Tibial nerve (tissue), 4 donors: ENCODE measurements around the gene AFF2. TPM values are rescaled to one million over a fixed set of nuclear protein-coding genes. Genes with fewer than 3 reads are reported as not detected.
"Not testable (repeated sequence)": the region's sequence is repeated elsewhere in the genome, so short reads cannot be mapped to it uniquely, and the experiment has no call there.

ENCODE experiments used
- DNase-seq, 2 donors: peaks; one replicate each; pipeline ENCODE4 v3.0.0-alpha.2; 2019; ENCODE audit warnings: low spot score in 2 of 2
- H3K27ac ChIP-seq, 4 donors: fragments of 200-600 bp; sonication (generic) in 3 of 4; one replicate each; pipeline ENCODE4 v1.5.1; 2017 to 2019; ENCODE audit warnings: mild to moderate bottlenecking in 1 of 4
- H3K27me3 ChIP-seq, 2 donors: fragments of 200-600 bp; sonication (generic) in 1 of 2; one replicate each; pipeline versions ENCODE4 v1.5.1 to v1.6.0; 2017 to 2019
- H3K36me3 ChIP-seq, 3 donors: fragments of 200-600 bp; sonication (generic); one replicate each; pipeline ENCODE4 v1.5.1; 2018 to 2019
- H3K4me1 ChIP-seq, 4 donors: fragments of 200-600 bp; sonication (generic) in 3 of 4; one replicate each; pipeline ENCODE4 v1.5.1; 2017 to 2019
- H3K4me3 ChIP-seq, 4 donors: fragments of 200-600 bp; sonication (generic) in 3 of 4; one replicate each; pipeline ENCODE4 v1.5.1; 2017 to 2019; ENCODE audit warnings: mild to moderate bottlenecking in 1 of 4, moderate library complexity in 1 of 4
- H3K9me3 ChIP-seq, 4 donors: fragments of 200-600 bp; sonication (generic) in 3 of 4; one replicate each; pipeline ENCODE4 v1.5.1; 2017 to 2019
- CTCF ChIP-seq, 5 experiments: fragments of 200-600 bp in 3 of 5; fragments of 450-650 bp in 2 of 5; sonication (generic) in 3 of 5; IDR thresholded peaks; one replicate each; pipeline ENCODE4 v1.5.1; 2016 to 2019; ENCODE audit warnings: antibody characterized with exemption in 5 of 5, mild to moderate bottlenecking in 3 of 5, moderate library complexity in 2 of 5
- EP300 ChIP-seq, 2 donors: sonication (generic); formaldehyde crosslinking; IDR thresholded peaks; one replicate each; pipeline ENCODE4 v1.6.1; 2017; ENCODE audit warnings: antibody characterized with exemption in 2 of 2, mild to moderate bottlenecking in 1 of 2
- POLR2A ChIP-seq, 2 donors: fragments of 450-650 bp; IDR thresholded peaks; one replicate each; pipeline ENCODE4 v1.6.1; 2017; ENCODE audit warnings: antibody characterized with exemption in 2 of 2, mild to moderate bottlenecking in 2 of 2, moderate library complexity in 2 of 2
- WGBS, 2 donors: methylation state at CpG; one replicate each; pipeline ENCODE4 v1.1.5; 2018; 5-methylcytosine and 5-hydroxymethylcytosine counted together
- total RNA-seq, 4 donors: library from RNA; depleted of rRNA; stranded (reverse); fragments of >200 nt; gene quantifications; one replicate each; pipeline ENCODE4 v1.1.0, GENCODE V29; 2016

AFF2 gene
- total RNA-seq, 4 donors from 2014 or later: 13.2 to 20.3 (median 16.1) TPM

- TF ChIP-seq CTCF (IDR thresholded peaks at IDR 0.05) (no peak), POLR2A (IDR thresholded peaks at IDR 0.05) (no peak), EP300 (IDR thresholded peaks at IDR 0.05) (no peak)
- Histone ChIP-seq H3K4me1 (no peaks in the 10 kb centered on the region), H3K36me3 (no peaks in the 10 kb centered on the region), H3K27ac (no peak overlapping the region), H3K9me3 (peaks cover 0 to 11% (median under 1%) of the 10 kb centered on the region in 4 donors), H3K27me3 (no peaks in the 10 kb centered on the region), H3K4me3 (no peak overlapping the region)
- DNase-seq: no peak
- 84 to 100% methylated on average over 1 of the region's 1 CpG for WGBS, 2 donors
Observed at GRCh38 chrX:148664171-148664570, 163.8 kb downstream of the AFF2 start.

GRCh38 chrX:148664995-148665394 lies 164.6 kb downstream of the AFF2 start:
- no peaks in the 10 kb centered on the region for H3K36me3 ChIP-seq

GRCh38 chrX:148669175-148669574 lies 168.8 kb downstream of the AFF2 start:
- 72 to 94% methylated on average over 3 of the region's 3 CpGs for WGBS, 2 donors
- not testable (repeated sequence) for H3K27me3 ChIP-seq, H3K36me3 ChIP-seq, DNase-seq, H3K4me1 ChIP-seq, H3K27ac ChIP-seq, H3K4me3 ChIP-seq
- H3K9me3 ChIP-seq: peaks cover 0 to 16% (median 1%) of the 10 kb centered on the region in 4 donors

More at GRCh38 chrX:148664995-148665394, 164.6 kb downstream of the AFF2 start:
- Histone ChIP-seq H3K4me3 (no peak overlapping the region), H3K27me3 (no peaks in the 10 kb centered on the region), H3K4me1 (no peaks in the 10 kb centered on the region), H3K9me3 (peaks cover 0 to 16% (median 1%) of the 10 kb centered on the region in 4 donors), H3K27ac (no peak overlapping the region)
- TF ChIP-seq EP300 (IDR thresholded peaks at IDR 0.05) (no peak), POLR2A (IDR thresholded peaks at IDR 0.05) (no peak), CTCF (IDR thresholded peaks at IDR 0.05) (no peak)
- WGBS, 2 donors: 69 to 76% methylated on average over 3 of the region's 3 CpGs
- DNase-seq: no peak

- no peak overlapping the region for H3K27ac ChIP-seq
- no peaks in the 10 kb centered on the region for H3K4me1 ChIP-seq
- H3K27me3 ChIP-seq: no peaks in the 10 kb centered on the region
- 76 to 97% methylated on average over 3 of the region's 3 CpGs for WGBS, 2 donors
- TF ChIP-seq CTCF (IDR thresholded peaks at IDR 0.05): no peak
- TF ChIP-seq EP300 (IDR thresholded peaks at IDR 0.05): no peak
- no peak for TF ChIP-seq POLR2A (IDR thresholded peaks at IDR 0.05)
- DNase-seq: no peak
- no peaks in the 10 kb centered on the region for H3K36me3 ChIP-seq
- no peak overlapping the region for H3K4me3 ChIP-seq
- H3K9me3 ChIP-seq: peaks cover 0 to 16% (median 1%) of the 10 kb centered on the region in 4 donors
Observed at GRCh38 chrX:148670277-148670676, 169.9 kb downstream of the AFF2 start.

- Histone ChIP-seq H3K4me1 (no peaks in the 10 kb centered on the region), H3K9me3 (peaks cover 0 to 16% (median 1%) of the 10 kb centered on the region in 4 donors), H3K36me3 (no peaks in the 10 kb centered on the region), H3K27ac (no peak overlapping the region), H3K27me3 (no peaks in the 10 kb centered on the region), H3K4me3 (no peak overlapping the region)
- DNase-seq: no peak
- TF ChIP-seq CTCF (IDR thresholded peaks at IDR 0.05) (no peak), POLR2A (IDR thresholded peaks at IDR 0.05) (no peak), EP300 (IDR thresholded peaks at IDR 0.05) (no peak)
- 46 to 50% methylated on average over 2 of the region's 2 CpGs for WGBS, 2 donors
Observed at GRCh38 chrX:148672517-148672916, 172.1 kb downstream of the AFF2 start.

- TF ChIP-seq EP300 (IDR thresholded peaks at IDR 0.05) (no peak), POLR2A (IDR thresholded peaks at IDR 0.05) (no peak), CTCF (IDR thresholded peaks at IDR 0.05) (no peak)
- DNase-seq: no peak
- H3K4me3 ChIP-seq: no peak overlapping the region
- H3K27me3 ChIP-seq: no peaks in the 10 kb centered on the region
- no peaks in the 10 kb centered on the region for H3K4me1 ChIP-seq
- 75 to 81% methylated on average over 1 of the region's 1 CpG for WGBS, 2 donors
- H3K27ac ChIP-seq: no peak overlapping the region
- H3K9me3 ChIP-seq: no peaks in the 10 kb centered on the region
- H3K36me3 ChIP-seq: no peaks in the 10 kb centered on the region
Observed at GRCh38 chrX:148681605-148682004, 181.2 kb downstream of the AFF2 start.
